CD4-positive, alpha-beta T cell treated with Interferon gamma for 1 hour (primary cell): ENCODE results near the gene BNIPL.

Source experiments
- DNase-seq: peaks from one replicate; pipeline ENCODE4 v3.0.0-alpha.2; 2020

Gene BNIPL

DNA sequence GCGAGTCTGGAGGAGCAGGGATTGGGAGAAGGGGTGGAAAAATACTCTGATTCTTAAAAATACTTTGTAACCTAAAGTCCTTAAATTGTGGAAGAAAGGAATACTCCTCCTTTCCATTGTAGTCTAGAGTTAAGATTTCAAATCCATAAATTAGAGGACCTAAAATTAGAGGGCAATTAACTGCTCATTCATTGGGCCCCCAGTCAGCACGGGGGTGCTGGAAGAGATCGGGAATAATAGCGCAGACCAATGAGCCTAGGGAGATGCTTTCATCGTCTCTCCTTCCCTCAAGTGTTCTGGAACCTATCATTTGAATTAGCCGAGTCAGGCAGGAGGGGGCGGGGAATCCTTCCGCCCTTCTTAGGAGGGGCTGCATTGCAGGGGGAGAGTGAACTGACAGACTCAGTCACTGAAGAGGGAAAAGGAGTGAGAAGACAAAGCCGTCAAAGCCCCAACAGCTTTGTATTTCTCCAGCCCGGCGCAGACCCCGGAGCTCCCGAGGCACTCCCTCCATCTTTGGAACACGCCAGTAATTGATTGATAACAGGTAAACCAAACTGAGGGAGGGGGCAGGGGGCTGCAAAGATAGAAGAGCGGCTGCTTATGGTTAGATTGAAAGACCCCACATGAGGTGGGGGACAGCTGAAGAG is 23.7 kb downstream of the BNIPL start, which contains the start of gene MLLT11:
Gene MLLT11, plus strand, starts transcription at position 391 of the 650 bp plus-strand sequence. CDS start 6,828 bp downstream, outside the sequence.
- DNase-seq = no peak

- DNase-seq = no peak
These were observed 24.5 kb downstream of the BNIPL start for GRCh38 chr1:151060657-151061421.

DNA sequence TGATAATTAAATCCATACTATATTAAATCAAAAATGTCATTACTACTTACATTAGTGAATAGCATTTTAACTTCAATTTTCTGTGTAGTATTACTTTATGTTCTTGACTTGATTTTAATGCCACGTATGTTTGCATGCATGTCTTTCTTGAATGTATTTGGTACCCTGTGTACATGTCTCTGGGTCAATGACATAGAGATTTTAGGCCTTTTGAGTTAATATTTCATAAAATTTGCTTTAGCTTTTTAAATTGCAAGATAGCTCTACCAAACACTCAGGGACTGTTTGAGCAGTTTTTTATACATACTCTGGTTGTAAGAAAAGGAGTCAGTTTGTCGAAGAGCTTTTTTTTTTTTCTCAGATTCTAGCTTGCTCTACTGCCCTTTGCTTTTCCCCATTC is 25.3 kb downstream of the BNIPL start:
- no peak for DNase-seq

DNA sequence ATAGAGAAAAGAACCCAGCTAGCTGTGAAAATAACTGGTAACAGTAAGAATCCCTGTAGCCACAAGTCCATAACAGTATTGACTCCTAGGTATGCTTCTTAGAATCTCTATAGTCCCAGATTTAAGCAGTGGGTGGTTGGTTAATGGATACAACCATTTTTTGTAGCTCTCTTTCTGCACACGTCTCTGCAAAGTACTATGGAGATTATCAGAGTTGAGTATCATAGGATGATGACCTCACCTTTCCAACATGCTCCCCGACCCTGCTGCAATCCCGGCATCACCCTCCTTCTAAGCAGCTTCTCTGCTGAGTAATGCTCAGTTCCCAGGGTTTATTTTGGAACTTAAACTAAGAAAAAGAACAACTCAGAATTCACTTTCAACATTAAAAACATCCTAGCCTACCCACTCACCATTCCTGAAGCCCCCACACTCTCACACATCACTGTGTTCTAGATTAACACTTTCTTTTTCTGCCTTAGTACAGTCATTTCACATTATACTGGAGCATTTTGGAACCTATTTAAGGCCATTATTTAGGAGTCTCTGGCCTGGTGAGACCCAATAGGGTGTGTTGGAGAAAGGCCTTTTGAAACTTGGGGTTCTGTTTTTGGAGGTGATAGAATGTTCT is 26.5 kb downstream of the BNIPL start:
- no peak for DNase-seq

GRCh38 chr1:151065089-151065645 is 28.8 kb downstream of the BNIPL start:
- no peak for DNase-seq

DNA sequence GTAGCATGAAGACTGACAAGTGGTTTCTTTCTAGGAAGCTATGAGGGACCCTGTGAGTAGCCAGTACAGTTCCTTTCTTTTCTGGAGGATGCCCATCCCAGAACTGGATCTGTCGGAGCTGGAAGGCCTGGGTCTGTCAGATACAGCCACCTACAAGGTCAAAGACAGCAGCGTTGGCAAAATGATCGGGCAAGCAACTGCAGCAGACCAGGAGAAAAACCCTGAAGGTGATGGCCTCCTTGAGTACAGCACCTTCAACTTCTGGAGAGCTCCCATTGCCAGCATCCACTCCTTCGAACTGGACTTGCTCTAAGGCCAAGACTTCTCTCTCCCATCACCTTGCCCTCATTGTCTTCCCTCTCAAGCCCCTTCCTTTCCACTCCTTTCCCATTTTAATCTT is 30.8 kb downstream of the BNIPL start:
- DNase-seq = no peak

GRCh38 chr1:151069103-151069486 is 32.7 kb downstream of the BNIPL start:
- no peak for DNase-seq

GRCh38 chr1:151070474-151071276 is 34.3 kb downstream of the BNIPL start, which contains the start of gene GABPB2:
Gene GABPB2, plus strand, starts transcription at chr1:151070761. Its CDS starts 17,429 bp downstream, at chr1:151088190.
- DNase-seq = peak; percentile 87

- DNase-seq = no peak
These were observed 35.8 kb downstream of the BNIPL start for GRCh38 chr1:151072224-151072623.

- DNase-seq = no peak
These were observed 49.7 kb downstream of the BNIPL start for GRCh38 chr1:151085953-151086559.
